Fibroblast of the aortic adventitia (primary cell): ENCODE measurements around the gene CABLES2. TPM values are rescaled to one million over a fixed set of nuclear protein-coding genes. Genes with fewer than 3 reads are reported as not detected.

Source experiments
- DNase-seq: peaks from one replicate; pipeline ENCODE4 v3.0.0-alpha.2; 2010; ENCODE audit warnings: low read depth
- H3K4me3 ChIP-seq: 2 replicates; pipeline ENCODE4 v1.5.1; 2011; ENCODE audit warnings: low read depth, mild to moderate bottlenecking, control low read depth, low read length, moderate library complexity
- total RNA-seq: library from RNA; depleted of rRNA; stranded (reverse); fragments of >200 nt; gene quantifications from 2 replicates; pipeline ENCODE4 v1.2.3, GENCODE V29; 2012; ENCODE audit warnings: low replicate concordance
- TF ChIP-seq, protein P1 (sequence below): IDR thresholded peaks from 2 replicates; pipeline ENCODE4 v1.5.1; 2011; ENCODE audit warnings: mild to moderate bottlenecking, low read length, control low read depth, inconsistent platforms; ENCODE audit not compliant: insufficient read depth

Gene CABLES2
- total RNA-seq, 1 donor = 4.3 TPM

DNA sequence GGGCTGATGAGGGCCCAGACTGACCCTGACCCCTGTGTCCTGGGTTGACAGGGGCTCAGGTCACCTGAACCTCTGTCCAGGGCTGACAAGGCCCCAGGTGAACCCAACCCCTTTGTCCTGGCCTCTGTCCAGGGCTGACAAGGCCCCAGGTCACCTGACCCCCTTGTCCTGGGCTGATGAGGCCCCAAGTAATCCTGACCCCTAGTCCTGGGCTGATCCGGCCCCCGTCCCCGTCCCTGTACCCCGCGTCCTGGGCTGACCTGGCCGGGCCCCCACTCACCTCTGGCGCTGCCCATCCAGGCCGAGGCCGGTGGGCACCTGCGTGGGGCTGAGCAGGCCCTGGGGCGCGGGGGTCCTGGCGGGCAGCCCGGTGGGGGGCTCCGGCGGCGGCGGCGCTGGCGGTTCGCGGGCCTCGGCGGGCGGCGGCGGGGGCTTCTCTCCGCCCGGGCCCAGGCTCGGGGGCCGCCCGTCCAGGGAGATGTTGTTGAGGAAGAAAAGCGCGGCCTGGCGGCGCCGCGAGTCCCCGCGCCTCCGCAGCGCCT lies 379 bp downstream of the CABLES2 start:
- TF ChIP-seq, protein P1, sequence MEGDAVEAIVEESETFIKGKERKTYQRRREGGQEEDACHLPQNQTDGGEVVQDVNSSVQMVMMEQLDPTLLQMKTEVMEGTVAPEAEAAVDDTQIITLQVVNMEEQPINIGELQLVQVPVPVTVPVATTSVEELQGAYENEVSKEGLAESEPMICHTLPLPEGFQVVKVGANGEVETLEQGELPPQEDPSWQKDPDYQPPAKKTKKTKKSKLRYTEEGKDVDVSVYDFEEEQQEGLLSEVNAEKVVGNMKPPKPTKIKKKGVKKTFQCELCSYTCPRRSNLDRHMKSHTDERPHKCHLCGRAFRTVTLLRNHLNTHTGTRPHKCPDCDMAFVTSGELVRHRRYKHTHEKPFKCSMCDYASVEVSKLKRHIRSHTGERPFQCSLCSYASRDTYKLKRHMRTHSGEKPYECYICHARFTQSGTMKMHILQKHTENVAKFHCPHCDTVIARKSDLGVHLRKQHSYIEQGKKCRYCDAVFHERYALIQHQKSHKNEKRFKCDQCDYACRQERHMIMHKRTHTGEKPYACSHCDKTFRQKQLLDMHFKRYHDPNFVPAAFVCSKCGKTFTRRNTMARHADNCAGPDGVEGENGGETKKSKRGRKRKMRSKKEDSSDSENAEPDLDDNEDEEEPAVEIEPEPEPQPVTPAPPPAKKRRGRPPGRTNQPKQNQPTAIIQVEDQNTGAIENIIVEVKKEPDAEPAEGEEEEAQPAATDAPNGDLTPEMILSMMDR = no peak
- DNase-seq = no peak
- peak overlapping the region; percentile 75 for H3K4me3 ChIP-seq

DNA sequence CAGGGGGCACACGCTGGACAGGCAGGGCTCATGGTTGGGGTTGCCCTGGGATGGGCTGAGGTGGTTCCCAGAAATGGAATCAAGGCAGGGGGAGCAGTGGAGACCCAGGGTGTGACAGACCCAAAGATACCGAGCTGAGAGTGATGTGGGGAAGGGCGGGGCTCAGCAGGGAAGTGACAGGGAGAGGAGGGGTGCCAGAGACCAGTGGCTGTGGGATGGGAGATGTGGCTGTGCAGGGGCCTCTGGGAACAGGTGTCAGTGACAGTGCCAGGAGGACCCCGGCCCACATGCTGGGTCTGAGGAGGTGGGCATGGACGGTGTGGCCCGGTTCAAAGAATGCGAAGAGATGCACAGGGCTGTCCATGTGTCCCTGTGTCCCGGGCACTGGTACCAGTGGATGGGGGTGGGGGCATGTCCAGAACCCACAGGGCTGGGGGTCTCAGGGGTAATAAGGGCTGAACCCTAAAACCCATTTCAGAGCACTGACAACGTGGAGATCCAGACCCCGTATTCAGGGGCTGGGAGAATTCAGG lies 1.0 kb downstream of the CABLES2 start:
- TF ChIP-seq, protein P1 = no peak
- H3K4me3 ChIP-seq = peak overlapping the region; percentile 75
- no peak for DNase-seq

DNA sequence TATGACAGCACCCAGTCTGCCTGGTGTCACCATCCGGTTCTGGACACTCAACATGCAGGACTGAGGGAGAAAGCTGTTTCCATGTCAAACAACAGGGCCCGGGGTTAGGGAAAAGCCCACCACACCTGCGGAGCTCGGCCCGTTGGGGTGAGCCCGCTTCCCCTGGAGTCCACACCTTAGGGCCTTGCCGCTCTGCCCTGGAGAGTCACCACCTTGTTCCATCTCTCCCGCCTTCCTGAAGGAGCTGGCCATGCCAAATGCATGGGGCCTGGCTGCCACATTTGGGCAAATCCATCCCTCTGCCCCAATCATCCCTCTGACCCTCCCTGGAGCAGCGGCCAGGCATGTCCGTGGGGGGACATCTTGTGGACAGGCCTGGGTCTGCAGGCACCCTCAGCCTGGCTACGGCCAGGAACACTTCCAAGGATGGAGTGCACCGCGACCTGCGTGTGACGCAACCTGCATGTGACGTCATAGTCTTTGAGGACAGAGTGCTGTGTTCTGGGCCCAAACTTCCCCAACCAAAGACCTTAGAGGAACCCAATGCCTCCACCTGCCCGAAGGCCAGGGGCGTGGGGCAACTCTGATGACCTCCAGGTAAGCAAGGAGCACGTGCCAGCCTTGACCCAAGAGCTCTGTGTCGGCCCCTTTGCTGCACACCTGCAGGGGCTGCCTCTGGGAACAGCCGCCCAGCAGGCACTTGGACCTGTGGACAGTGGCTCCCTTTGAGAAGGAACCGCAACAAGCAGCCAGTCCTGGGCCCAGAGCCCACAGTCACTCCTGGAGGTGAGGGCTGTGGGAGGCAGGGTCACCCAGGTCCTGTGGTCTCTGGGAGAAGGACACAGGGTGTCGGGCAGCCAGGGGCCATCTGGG lies 1.7 kb downstream of the CABLES2 start:
- H3K4me3 ChIP-seq = no peak overlapping the region
- TF ChIP-seq, protein P1 = peak; percentile 47
- peak; percentile 46 for DNase-seq

DNA sequence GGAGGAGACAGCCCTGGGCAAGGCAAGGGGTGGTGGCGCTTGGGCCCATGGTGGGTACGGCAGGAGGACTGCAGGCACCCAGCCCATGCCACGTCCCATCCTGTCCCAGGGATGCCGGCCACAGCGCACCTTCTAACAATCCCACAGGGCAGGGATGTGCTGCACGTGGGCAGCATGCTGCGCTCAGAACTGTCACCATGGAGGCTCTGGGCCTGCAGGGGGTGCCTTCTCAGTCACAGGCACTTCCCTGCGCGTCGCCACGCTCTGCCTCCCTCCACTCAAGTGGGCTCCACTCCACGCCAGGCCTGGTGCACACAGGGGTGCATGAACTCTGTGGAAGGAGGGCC lies 2.4 kb downstream of the CABLES2 start:
- DNase-seq = no peak
- no peak overlapping the region for H3K4me3 ChIP-seq
- TF ChIP-seq, protein P1 = no peak

DNA sequence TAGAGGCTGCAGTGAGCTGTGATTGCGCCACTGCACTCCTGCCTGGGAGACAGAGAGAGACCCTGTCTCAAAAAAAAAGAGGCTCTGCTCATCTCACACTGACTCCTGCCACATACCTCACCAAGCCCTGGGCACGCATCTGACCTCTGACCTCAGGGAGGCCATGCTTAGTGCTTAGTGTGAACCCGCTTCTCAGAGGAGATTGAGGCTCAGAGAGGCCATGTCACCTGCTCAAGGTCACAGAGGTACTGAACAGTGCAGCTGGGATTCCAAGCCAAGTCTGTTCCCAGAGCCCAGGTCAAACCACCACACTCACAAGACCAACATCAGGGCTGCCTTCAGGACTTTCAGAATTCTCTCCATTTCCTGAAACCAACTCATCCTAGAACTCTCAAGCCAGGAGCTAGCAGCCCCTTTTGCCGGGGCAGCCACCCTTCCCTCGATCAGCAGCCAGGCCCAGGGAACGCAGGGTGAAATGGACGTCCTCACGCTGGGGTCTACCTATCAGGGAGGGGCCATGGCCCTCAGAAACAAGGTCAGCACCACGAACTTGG lies 2.9 kb downstream of the CABLES2 start:
- TF ChIP-seq, protein P1 = no peak

DNA sequence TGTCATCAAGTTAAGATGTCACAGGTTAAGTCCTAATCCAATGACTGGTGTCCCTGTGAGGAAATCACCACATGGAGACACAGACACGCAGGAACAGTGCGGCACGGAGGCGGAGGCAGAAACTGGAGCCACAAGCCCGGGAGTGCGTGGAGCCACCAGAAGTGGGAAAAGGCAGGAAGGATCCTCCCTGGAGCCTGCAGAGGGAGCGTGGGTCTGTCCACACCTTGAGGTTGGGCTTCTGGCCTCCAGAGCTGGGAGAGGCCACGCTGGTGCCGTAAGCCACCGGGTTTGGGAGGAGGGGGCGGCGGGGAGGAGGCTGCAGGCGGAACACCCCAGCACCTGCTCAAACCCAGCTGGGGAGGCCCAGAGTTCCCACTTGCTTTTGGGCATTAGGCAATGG lies 3.8 kb downstream of the CABLES2 start:
- H3K4me3 ChIP-seq = no peak overlapping the region
- TF ChIP-seq, protein P1 = no peak
- DNase-seq = no peak

More for the DNA sequence above, 2.9 kb downstream of the CABLES2 start:
- no peak overlapping the region for H3K4me3 ChIP-seq
- DNase-seq = no peak
